T follicular helper cell (primary cell): ENCODE measurements around the gene CSF1R.

Experiments used
- DNase-seq: peaks from one replicate; pipeline ENCODE4 v3.0.0-alpha.2; 2020; ENCODE audit warnings: low read depth

Gene CSF1R

GRCh38 chr5:150024346-150024984, 61.9 kb downstream of the CSF1R start:
- DNase-seq, result no peak

- DNase-seq, result no peak
Measured at GRCh38 chr5:150023136-150023535, 63.2 kb downstream of the CSF1R start.

DNA sequence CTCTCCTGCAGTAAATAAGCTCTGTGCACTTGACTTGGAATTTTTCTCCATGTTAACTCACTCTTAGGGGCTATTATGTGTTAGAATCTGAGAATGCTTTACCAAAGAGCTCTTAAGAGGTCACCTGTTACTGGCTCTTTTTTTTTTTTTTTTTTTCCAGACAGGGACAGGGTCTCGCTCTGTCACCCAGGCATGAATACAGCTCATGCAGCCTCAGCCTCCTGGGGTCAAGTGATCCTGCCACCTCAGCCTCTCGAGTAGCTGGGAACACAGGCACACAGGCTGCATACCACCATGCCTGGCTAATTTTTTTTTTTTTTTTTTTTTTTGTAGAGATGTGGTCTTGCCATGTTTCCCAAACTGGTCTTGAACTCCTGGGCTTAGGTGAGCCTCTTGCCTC, 63.7 kb downstream of the CSF1R start:
- no peak for DNase-seq

- DNase-seq, result no peak
Measured at GRCh38 chr5:150022158-150022531, 64.2 kb downstream of the CSF1R start.

DNA sequence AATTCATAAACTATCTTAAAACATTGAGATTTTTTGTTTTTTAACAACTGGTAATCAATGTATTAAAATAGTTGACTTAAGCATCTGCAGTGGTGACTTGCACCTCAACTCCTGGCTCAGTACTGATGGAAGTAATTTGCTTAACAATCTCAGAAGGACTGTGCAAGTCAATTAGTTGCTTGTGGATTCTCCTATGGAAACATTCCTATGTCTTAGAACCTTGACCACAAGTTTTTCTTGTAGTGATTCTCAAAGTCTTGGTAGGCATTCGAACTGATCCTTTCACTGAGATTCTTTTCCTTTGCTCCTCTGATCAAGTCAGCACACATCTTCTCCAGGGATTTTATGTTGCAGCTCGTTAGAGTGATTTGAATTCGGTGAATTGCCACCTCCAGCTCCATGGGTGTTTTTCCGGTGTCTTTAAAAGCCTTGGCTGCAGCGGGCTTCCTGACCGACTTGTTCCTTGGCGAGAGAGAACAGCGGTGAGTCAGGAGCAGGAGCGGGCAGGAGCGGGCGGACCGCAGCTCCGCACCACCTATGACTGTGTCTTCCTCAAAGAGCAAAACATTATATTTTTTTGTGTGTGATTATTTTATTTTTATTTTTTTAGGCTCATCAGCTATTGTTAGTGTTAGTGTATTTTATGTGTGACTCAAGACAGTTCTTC, 64.7 kb downstream of the CSF1R start:
- no peak for DNase-seq

- DNase-seq, result no peak
Measured at GRCh38 chr5:150020249-150020648, 66.1 kb downstream of the CSF1R start.

GRCh38 chr5:150017226-150018005, 68.9 kb downstream of the CSF1R start:
- DNase-seq, result no peak

DNA sequence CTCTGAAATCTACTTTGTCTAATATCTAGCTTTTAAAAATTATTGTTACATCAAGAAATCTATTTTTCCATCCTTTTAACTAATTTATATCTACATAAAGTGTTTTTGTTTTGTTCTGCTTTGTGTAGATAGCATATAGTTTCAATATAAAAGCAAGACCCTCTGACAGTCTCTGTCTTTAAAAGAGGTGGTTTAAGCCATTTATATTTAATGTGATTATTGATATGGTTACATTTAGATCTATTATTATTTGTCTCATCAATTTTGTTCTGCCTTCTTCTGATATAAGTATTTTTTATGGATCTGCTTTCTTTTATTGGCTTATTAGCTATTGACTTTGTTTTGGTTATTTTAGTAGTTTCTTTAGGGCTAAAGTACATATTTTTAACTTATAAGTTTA, 69.8 kb downstream of the CSF1R start:
- DNase-seq, result no peak

GRCh38 chr5:150015415-150015814, 70.9 kb downstream of the CSF1R start:
- DNase-seq, result no peak

GRCh38 chr5:150014456-150014855, 71.9 kb downstream of the CSF1R start:
- no peak for DNase-seq

DNA sequence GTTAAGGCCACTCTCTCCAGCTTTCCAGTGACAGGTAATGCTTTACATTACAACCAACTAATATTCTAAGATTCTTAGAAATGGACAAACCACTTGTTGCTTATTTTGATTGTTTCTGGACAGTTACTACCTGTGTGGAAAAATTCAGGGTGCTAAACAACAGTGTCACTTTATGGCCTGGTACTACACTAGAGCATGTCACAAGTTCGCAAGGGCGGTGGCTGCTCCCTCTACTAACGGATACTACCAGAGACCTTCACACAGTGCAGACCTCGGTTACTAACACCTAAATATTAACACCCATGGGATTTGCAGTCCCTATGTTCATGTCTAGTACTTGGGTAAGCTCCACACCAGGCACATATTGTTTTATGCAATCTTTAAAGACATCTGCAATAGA, 72.4 kb downstream of the CSF1R start:
- no peak for DNase-seq

DNA sequence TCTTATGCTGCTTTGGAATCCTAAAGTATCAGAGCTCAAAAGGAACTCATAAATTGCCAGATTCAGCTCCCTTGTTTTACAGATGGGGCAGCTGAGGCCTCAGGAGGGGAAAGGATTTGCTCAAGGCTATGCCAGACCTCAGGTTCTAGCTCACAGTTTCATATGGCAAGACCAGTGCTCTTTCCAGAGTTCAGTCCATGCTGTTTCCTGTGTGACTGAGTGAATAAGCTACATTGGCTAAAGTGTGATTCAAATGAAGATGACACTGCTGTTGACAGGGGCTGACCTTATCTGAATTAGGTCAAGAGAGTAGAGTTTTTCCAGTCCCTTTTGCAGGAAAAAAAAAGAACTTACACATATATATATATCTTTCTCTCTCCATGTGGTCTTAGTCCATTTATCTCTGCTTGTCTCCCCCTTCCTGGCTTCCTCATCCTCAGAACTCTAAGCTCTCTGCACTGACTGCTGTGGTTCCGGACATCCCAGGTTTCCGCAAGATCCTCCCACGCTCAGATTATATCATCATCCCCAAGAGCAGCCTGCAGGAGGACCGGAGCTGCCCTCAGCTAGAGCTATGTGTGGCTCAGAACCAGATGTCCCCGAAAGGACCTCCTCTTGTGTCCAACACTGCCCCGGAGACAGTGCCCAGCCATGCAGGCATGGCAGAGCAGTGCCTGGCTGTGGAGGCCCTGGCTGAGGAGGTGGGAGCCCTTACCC, 76.5 kb downstream of the CSF1R start:
- no peak for DNase-seq

DNA sequence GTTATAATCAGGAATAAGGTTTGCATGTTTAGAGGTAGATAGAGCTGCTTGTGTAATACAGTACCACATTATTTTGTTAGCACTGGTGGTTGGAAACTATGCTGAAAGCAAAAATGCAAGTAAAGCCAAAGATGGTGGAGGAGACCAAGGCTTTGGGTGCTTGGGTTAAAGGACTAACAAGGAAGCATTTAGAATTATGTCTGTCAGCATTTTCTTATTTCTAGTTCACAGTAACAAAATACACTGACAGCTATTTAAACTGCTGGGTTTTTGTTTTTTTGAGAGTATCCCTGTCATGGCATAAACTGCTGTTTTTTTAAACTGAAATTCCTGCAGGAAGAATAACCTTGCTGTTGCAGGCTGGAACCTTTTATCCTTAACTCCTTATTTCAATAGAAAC, 79.3 kb downstream of the CSF1R start:
- DNase-seq, result no peak

GRCh38 chr5:150006318-150006717, 80.0 kb downstream of the CSF1R start:
- no peak for DNase-seq
